Measurements from ENCODE around the gene GYG2.

GRCh38 chrX:2874222-2875135 lies 45.7 kb downstream of the GYG2 start:
- TF ChIP-seq POLR2AphosphoS5 (IDR thresholded peaks at IDR 0.05), result no peak
- no peak for TF ChIP-seq CTCF (IDR thresholded peaks at IDR 0.05; ENCODE audit: poor library complexity, severe bottlenecking)
- TF ChIP-seq RAD21 (conservative IDR thresholded peaks at IDR 0.05), result no peak
- TF ChIP-seq EZH2 (IDR thresholded peaks at IDR 0.05; ENCODE audit: borderline replicate concordance, insufficient read depth, low read length, poor library complexity, severe bottlenecking), result no peak
- TF ChIP-seq, protein P1, sequence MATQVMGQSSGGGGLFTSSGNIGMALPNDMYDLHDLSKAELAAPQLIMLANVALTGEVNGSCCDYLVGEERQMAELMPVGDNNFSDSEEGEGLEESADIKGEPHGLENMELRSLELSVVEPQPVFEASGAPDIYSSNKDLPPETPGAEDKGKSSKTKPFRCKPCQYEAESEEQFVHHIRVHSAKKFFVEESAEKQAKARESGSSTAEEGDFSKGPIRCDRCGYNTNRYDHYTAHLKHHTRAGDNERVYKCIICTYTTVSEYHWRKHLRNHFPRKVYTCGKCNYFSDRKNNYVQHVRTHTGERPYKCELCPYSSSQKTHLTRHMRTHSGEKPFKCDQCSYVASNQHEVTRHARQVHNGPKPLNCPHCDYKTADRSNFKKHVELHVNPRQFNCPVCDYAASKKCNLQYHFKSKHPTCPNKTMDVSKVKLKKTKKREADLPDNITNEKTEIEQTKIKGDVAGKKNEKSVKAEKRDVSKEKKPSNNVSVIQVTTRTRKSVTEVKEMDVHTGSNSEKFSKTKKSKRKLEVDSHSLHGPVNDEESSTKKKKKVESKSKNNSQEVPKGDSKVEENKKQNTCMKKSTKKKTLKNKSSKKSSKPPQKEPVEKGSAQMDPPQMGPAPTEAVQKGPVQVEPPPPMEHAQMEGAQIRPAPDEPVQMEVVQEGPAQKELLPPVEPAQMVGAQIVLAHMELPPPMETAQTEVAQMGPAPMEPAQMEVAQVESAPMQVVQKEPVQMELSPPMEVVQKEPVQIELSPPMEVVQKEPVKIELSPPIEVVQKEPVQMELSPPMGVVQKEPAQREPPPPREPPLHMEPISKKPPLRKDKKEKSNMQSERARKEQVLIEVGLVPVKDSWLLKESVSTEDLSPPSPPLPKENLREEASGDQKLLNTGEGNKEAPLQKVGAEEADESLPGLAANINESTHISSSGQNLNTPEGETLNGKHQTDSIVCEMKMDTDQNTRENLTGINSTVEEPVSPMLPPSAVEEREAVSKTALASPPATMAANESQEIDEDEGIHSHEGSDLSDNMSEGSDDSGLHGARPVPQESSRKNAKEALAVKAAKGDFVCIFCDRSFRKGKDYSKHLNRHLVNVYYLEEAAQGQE (IDR thresholded peaks at IDR 0.05; ENCODE audit: borderline replicate concordance), result no peak
- TF ChIP-seq SMC3 (conservative IDR thresholded peaks at IDR 0.05; ENCODE audit: poor library complexity), result no peak
- no peak for TF ChIP-seq MXI1 (conservative IDR thresholded peaks at IDR 0.05; ENCODE audit: poor library complexity, severe bottlenecking)
- no peak for TF ChIP-seq TAF1 (IDR thresholded peaks at IDR 0.05; ENCODE audit: low read depth)

All from neural cell (in vitro differentiated cells).